Kasumi-1 (cell line): ENCODE data around the gene DYNC1LI2.
"Not testable (repeated sequence)": the region's sequence is repeated elsewhere in the genome, so short reads cannot be mapped to it uniquely, and the experiment has no call there.

Experiments used
- DNase-seq, 2 experiments: peaks; one replicate each; lab custom pipeline; 2025; lab: John Stamatoyannopoulos, UW

DYNC1LI2 gene

DNA sequence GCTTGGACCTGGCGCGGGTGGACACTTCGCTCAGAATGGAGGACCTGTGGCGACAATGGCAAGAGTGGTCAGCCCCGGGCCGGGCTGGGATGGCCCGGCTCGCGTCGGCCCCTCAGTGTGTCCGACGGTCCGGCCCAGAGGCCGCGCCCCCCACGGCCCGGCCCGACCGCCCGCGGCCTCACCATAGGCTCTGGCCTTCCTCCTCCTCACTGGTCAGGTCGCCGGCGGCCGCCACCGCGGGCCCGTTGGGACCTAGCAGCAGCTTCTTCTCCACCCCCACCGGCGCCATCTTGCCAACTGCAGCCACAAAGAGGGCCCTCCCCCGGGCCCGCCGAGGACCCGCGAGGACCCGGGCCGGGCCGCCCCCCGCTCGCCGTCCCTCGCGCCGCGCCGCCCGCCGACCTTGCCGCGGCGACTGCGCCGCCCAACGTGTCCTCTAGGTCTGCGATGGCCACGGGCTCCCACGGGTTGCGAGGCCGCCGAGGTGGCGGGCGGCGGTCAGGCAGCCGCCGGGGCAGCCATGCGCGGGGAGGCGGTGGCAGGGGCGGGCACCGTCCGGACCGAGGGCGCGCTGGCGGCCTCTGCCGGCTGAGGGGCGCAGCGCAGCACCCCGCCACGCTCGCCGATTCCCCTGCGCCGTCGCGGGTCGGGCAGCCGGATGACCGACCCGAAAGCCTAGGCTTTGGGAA is at the start of gene DYNC1LI2:
TSS of gene DYNC1LI2 (minus strand) at position 307 of the 689 bp plus-strand sequence. CDS start at position 289, 18 bp downstream.
- DNase-seq = peak; percentile 56 to 60

DNA sequence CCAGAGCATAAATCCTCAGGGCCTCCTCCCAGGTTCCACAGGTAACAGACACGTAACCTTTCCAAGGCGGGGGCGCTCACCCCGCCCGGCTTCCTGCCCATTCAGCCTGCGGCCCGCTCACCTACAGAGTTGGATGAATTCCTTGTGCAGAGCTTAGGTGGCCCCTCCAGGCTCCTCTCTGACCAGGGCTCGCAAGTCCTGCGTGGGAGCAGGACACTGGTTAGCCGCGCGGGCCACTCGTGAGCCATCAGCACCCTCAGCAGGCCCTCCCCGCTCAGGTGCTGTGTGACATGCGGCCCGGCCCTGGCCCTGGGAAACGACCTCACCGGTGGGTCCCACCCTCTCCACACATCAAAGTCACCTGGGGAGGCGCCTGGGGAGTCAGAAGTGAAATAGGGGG is 49.4 kb upstream of the DYNC1LI2 start:
- DNase-seq = no peak

DNA sequence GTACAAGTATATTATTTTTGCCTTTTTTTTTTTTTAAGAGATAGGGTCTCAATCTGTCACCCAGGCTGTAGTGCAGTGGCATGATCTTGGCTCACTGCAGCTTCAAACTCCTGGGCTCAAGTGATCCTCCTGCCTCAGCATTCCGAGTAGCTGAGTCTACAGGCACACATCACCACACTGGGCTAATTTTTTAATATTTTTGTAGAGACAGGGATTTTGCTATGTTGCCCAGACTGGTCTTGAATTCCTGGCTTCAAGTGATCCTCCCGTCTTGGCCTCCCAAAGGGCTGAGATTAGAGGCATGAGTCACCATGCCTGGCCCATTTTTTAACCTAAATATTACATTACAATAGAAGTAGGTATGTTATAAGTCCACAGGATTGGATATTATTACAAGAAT is 46.8 kb upstream of the DYNC1LI2 start:
- DNase-seq = no peak

DNA sequence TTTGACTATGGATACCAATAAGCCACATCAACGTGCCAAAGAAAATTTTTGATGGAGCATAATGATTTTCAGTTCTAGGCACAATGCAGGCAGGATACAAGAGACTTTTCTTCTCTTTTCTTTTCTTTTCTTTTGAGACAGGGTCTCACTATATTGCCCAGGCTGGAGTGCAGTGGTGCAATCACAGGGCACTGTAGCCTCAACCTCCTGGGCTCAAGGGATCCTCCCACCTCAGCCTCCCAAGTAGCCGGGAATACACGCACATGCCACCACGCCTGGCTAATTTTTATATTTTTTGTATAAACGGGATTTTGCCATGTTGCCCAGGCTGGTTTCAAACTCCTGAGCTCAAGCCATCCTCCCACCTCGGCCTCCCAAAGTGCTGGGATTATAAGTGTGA is 42.6 kb upstream of the DYNC1LI2 start:
- DNase-seq = not testable (repeated sequence)

DNA sequence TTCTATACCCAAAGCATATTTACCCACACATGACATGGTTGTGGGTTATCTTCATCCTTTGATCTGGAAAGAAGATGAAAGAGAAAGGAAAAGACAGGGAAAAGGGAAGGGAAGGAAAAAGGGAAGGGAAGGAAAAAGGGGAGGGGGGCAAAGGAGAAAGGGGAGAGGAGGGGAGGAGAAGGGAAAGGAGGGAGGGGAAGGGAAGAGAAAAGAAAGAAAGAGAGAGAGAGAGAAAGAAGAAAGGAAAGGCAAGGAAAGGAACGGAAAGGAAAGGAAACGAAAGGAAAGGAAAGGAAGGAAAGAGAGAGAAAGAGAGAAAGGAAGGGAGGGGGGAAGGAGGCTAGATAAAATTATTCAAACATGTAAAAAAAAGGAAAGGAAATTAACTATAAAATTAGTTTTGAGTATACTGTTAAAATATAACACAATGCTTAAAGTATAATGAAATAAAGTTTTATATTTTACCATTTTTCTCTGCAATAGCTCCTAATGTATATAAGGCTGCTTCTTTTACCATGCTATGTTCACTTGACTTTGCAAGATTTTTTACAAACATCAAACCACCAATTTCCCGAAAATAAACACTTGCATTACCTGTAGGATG is 38.8 kb upstream of the DYNC1LI2 start:
- DNase-seq = no peak

DNA sequence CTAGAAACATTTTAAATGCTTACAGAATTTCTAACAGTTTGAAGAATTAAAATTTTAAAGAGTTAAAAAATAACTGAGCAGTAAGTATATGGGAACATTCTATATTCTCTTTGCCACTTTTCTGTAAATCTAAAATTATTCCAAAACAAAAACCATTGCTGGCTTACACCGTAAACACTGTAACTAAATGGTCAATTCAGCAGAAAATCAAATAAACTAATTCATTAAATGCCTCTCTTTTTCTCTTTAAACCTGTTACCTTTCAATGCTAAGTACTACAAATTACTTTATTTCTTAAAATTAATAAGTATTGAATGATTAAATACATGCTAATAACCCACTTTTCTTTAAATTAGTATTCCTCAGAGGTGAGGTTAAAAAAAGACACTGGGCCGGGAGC is 36.0 kb upstream of the DYNC1LI2 start:
- no peak for DNase-seq

DNA sequence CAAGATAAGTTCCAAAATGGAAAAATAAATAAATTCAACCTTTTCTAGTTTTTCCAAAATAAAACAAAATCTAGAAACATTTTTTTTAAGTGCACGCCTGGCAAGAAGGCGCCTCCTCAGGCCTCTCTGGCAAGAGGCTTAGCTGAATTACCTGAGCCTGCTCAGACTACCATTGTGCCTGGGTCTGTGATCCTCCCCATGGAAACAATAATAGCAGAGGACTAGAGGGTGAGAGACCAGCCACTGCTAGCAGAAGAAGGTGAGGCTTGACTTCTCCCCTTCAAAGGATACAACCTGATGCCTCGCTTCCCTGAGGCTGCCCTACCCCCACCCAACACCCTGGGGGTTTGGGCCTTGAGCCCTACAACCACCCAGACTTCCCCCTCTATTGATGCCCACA is 35.1 kb upstream of the DYNC1LI2 start:
- no peak for DNase-seq

DNA sequence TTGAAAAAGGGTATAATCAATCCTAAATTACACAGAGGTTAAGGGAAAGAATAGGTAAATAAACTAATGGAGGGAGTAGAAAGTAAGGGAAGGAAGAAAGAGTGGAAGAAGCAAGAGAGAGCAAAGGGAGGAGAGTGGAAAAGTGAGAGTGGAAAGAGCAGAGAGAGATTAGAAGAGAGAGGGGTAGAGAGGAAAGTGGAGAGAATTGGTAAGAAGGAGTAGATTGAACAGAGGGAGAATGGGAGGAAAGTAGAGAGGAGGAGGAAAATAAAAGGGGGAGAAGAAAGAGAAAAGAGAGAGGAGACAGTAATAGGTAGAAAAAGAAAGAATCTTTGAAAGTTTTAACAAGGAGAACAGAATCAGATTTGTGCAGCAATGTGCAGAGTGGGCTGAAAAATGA is 25.0 kb upstream of the DYNC1LI2 start:
- DNase-seq = no peak

DNA sequence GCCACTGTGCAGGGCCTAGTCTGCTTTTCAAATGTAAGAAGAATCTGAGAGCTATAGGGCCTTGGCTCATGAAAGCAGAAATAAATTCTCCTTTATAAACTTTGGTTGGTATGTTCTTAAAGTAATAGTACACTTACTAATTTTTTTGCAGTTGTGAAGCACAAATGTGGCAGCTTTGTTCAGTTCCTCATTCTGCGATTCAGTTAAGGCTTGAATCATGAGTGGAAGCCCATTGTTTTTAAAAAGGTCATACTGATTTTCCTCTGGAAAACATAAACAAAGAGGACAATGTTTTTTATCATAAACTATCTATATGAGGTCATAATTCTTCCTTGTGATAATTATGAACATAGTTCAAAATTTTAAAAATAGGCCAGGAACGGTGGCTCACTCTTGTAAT is 23.6 kb upstream of the DYNC1LI2 start:
- peak in 1 of 2 experiments; percentile 9 for DNase-seq

DNA sequence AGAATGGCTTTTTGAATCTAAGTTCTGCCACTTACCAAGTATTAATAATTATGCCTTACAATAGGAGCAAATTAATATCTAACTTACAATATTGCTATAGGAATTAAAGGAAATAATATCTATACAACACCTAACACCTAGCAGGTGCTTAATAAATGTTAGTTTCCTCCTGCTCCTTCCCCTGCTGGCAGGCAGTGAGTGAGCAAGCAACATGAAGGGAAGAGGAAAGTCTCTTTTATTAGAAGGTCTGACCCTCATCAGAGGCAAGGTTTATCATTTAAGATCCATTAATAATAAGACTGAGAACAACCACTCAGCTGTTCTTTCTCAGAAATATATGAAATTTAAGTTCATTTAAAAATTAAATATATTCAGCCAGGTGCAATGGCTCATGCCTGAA is 6.7 kb upstream of the DYNC1LI2 start:
- no peak for DNase-seq

DNA sequence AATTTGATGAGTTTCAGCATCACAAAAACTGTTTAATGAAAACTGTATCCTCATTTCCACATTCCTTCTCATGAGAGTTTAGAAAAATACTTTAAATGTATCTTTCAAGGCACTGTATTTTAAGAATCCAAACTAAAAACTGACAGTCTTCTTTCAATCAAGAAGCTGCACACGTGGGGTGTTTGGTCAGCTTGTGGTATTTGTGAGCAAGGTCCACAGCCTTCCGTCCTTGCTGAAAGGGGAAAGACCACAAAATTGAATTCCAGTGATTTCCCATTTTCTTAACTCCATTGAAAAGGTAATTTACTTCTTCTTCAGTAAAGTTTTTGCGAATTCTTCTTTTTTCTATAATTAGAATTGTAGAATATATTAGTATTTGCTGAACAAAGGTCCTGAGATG is 3.4 kb upstream of the DYNC1LI2 start:
- no peak for DNase-seq

DNA sequence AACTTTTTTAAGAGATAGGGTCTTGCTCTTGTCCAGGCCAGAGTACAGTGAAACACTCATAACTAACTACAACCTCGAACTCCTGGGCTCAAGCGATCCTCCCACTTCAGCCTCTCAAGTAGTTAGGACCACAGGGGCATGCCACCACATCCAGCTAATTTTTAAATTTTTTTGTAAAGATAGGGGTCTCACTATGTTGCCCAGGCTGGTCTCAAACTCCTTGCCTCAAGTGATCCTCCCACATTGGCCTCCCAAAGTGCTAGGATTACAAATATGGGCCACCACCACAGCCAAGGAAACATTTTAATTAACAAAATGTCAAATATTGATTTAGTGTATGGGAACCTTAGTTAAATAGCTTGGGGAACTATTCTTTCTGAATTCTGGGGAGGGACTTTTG is 2.8 kb upstream of the DYNC1LI2 start:
- no peak for DNase-seq

DNA sequence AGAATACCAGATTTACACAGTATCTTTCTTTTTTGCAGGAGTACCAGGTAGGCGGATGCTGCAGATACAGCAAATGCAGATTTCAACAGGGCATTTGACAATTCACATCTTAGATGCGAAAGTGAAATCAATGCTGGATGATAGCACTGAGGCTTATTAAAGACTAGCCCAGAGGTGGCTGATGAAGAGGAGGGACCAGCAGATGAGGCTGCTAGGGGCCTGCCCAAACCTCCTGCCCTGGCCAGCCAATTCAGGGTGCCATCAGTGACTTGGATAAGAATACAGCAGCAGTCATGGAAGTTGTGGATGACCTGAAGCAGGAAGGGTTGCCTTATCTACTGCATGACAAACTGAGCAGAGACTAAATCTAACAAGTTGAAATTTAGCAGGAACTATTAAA is 1.5 kb upstream of the DYNC1LI2 start:
- DNase-seq = no peak

DNA sequence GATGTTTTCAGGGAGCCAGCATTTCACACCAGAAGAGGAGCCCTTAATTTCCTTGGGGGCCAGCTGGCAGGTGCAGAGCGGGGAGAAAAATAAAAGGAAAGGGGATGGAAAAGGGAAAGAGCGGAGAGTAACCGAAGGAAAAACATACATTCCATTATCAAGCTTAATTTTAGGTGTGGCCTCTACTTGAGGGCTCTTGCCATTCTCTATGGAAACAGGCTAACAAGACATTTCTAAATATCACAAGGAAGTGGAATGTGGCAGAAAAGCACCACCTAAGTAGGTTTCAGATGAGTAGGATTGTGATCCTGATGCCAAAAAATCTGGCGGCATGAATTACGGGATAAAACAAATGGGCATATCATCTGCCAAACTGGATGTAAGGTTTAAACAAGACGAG is 970 bp upstream of the DYNC1LI2 start:
- DNase-seq = no peak

DNA sequence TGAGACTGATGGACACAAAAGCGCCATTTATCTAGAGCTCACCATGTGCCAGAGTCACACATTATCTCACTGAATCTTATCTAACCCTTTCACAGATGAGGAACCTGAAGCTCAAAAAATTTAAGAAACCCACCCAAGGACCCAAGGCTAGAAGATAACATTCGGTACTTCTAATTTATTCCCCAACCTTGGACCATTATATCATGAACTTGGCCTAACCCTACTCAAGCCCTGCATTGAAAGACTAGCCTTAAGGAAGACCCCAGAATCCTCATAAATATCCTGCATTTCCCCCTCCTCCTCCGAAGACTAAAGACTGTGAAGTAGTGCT is 548 bp upstream of the DYNC1LI2 start:
- DNase-seq = no peak

DNA sequence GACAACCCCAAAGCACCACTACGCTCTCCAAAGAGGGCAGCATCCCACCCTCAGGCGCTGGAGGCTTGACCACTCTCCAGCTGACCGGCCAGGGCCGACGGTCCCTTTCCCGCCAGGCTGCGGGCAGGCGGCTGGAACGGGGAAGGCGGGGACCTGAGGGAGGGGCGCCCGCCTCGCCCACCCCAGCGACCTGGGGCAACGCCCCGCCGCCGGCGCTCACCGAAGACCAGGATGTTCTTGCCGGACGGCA is 431 bp downstream of the DYNC1LI2 start:
- DNase-seq = no peak

DNA sequence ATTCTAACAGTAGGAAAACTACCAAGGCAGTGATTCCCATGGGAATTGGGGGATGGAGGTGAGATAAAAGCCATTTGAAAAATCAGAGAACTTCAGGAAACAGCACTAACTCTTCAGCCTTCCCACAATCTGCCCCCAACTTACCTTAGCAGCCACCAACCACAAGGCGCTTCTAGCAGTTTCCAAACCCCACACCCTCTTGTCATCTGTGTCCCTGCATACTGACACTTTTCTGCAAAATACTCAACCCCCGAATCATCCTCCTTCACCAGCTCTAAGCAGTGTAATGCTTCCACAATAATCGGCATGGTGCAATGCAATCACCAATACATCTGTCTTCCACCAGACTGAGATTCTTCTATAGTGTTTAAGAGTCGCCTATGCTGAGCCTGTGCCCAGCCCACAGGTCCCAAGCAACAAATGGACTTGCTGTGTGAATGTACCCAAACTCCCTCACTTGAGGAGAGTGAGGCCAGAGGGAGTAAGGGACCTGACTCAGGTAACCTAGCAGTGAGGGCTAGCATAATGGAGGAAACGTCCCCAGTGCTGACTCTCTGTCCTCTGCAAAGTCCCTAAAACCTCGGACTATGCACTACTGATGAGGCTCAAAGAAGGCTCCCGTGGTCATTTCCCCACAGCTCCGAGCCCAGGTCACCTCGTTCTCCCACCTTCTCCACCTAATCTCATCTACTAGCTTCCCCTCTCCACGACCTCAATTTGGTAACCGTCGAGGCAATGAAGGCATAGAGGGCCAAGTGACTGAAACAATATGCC is 943 bp downstream of the DYNC1LI2 start:
- no peak for DNase-seq

DNA sequence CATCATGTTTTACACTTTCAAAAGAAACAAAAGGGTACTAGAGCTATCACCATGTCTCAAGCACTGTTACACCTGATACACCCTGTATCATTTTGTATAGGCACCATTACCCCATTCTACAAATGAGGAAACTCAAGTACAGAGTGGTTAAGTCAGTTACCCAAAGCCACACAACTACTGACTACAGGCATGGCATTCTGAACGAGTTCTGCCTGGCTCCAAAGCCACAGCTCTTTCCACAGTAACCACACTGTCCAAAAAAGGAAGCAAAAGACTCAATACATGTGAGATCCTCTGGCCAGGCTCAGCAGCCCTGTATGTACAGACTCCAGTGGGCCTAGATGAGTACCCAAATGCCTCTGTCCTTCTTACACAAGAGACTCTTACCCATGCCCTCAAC is 4.7 kb downstream of the DYNC1LI2 start:
- DNase-seq = peak; percentile 41 to 61

DNA sequence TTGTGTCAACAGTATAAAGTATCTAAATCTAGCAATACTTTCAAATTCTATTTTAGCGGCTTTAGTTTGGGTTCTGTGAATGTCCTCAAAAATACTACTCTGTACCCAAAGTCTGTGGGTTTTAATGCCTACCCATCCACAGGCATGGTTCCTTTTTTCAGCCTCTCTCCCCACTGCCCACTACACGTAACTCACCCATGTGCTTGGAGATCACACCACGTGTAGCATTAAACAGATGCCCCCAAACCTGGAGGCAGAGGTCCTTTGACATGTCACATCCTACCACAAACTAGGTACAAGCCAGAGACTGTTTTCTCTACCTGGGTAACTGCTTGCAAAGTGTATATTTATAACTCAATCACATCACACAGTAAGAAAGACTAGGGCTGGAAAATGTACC is 5.4 kb downstream of the DYNC1LI2 start:
- DNase-seq = no peak

DNA sequence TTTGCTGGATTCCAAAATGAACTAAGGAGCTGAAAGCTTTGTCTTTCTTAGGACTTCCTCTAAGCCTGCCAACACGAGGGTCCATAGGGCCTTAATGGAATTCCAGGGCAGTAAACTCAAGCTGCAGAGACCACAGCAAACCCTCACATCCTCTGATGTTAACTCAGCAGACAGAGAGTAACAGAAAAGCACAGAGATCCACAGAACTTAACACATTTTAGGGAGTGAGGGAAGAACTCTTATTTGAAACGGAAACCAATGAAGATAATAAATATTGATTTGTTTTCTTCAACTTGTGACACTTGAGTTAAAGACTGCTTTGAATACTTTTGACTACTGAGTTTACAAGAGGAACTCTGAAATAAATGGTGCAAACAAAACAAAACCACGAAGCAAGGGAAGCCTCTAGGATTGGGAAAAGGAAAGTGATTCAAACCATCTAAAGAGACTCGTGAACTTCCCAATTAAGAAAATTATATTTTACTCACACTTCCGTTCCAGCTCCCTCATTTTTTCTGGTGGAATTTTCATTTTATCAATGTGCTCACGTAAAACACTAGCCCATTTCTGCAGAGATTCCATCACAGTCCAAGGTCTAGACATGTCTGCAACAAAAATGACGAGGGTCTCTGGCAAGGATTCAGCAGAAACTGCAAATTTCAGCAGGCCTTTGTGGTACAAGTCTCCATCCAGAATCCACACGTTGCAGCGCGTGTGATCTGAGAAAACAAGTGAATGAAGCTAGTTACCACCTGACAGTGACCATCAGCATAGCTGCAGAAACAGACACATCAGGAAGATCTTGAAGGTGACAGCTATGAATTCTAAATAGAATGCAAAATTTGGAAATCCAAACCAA is 9.2 kb downstream of the DYNC1LI2 start:
- no peak for DNase-seq

DNA sequence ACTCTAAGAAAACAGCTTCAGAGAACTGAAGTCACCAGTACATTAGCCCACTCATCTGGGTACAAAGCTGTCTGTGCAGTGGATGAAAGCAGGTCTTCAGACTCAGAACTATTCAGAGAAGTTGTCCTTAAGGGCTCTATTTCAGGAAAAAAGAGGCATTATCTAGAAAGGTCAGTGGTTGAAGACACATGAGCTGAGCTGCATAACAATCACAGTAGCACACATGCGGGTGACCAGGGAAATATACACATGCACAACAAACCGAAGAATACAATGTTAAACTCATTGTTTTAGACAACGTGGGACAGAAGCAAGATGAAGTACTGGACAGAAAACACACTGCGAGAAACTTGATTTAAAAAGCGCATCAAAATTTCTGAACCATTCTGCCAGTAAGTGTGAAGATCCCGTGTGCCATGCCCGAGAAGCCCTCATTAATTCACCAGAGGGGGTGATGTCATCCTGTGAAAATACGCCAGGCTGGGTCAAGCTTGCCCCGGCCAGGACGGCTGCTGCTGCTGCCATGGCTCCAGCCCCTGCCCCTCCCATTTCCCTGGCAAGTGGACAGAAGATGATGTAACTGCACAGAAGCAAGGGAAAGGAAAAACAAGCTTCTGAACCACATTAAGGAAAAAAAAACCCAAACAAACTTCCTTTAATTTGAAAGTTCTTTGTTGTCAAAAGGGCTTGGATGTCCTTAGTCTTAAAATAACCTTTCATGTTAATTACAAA is 10.1 kb downstream of the DYNC1LI2 start:
- DNase-seq = no peak

DNA sequence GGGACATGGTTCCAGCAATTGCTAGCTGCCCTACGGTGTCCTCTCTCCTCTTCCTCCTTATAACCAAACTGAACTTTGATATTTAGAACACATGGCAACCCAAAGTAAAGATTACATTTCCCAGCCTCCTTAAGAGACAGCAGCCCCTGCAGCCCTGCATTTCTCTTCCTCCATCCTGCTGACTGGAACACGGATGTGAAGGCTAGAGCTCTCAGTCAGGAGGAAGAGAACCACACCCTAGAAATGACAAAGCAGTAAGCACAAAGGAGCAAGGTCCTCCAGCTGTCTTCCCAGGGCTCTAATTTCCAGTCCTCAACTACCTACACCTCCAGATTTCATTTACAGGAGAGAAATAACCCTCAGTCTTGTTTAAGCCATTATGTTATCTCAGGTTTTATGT is 10.9 kb downstream of the DYNC1LI2 start:
- no peak for DNase-seq
